Kidney (tissue), 14 donors: ENCODE results near the gene GSTM5. TPM values are rescaled to one million over a fixed set of nuclear protein-coding genes. Genes with fewer than 3 reads are reported as not detected.
A peak's percentile ranks its signal among the peaks of the same experiment; 100 is the strongest.
"Not testable (repeated sequence)": the region's sequence is repeated elsewhere in the genome, so short reads cannot be mapped to it uniquely, and the experiment has no call there.

Experiments
- DNase-seq, 5 donors: peaks; one replicate each; pipeline ENCODE4 v3.0.0-alpha.2; 2013 to 2020
- FAIRE-seq: peaks from 2 replicates; lab custom pipeline; 2012; peaks lifted over from hg19 to GRCh38; lab: Jason Lieb, UNC
- H3K27ac ChIP-seq, 2 donors: one replicate each; pipeline ENCODE4 v1.7.0; 2013; ENCODE audit warnings: low read depth in 2 of 2, low read length in 2 of 2, inconsistent platforms in 1 of 2
- H3K27me3 ChIP-seq: one replicate; pipeline ENCODE4 v1.7.1; 2013; ENCODE audit warnings: low read length, inconsistent platforms; ENCODE audit not compliant: control insufficient read depth, insufficient read depth
- H3K36me3 ChIP-seq, 3 donors: one replicate each; pipeline versions ENCODE4 v1.7.0 to v1.7.1; 2013; ENCODE audit warnings: low read length in 3 of 3, control low read depth in 1 of 3, inconsistent platforms in 1 of 3; ENCODE audit not compliant: insufficient read depth in 3 of 3, control insufficient read depth in 2 of 3
- H3K4me1 ChIP-seq, 3 donors: one replicate each; pipeline versions ENCODE4 v1.7.0 to v1.7.1; 2013; ENCODE audit warnings: low read length in 3 of 3, inconsistent platforms in 1 of 3, low read depth in 1 of 3; ENCODE audit not compliant: control insufficient read depth in 2 of 3, insufficient read depth in 2 of 3
- H3K4me3 ChIP-seq, 3 donors: one replicate each; pipeline versions ENCODE4 v1.7.0 to v1.8.1; 2013; ENCODE audit warnings: low read length in 3 of 3, control low read depth in 1 of 3, inconsistent platforms in 1 of 3
- H3K9ac ChIP-seq, 3 donors: one replicate each; pipeline versions ENCODE4 v1.7.0 to v1.7.1; 2013; ENCODE audit warnings: low read length in 3 of 3, control low read depth in 1 of 3, inconsistent platforms in 1 of 3
- H3K9me3 ChIP-seq, 3 donors: one replicate each; pipeline versions ENCODE4 v1.7.0 to v1.7.1; 2013; ENCODE audit warnings: low read length in 3 of 3, control low read depth in 1 of 3, inconsistent platforms in 1 of 3; ENCODE audit not compliant: control insufficient read depth in 2 of 3, insufficient read depth in 1 of 3
- intact Hi-C: fragments of 100-400 bp; cut with DNase I; formaldehyde crosslinking; loops from one replicate; pipeline ENCODE4 v1.11.1; 2022
- polyA plus RNA-seq: library from polyadenylated mRNA; stranded (reverse); fragments of 350-450 nt; fragmentation: Illumina TruSeq; extraction: RNeasy Lipid Tissue Mini Kit (QIAGEN cat#74804); gene quantifications from one replicate; pipeline ENCODE4 v1.2.3, GENCODE V29; 2014; ENCODE audit warnings: low read depth, low replicate concordance; ENCODE audit not compliant: insufficient read depth
- total RNA-seq: library from RNA; stranded (reverse); fragmentation: NEBNext Ultra II Directional; extraction: Animal tissue kit (Norgen Biotek cat#: 25700); gene quantifications from one replicate; pipeline ENCODE4 v1.2.1, GENCODE V29; 2021
- TF ChIP-seq, protein P1 (sequence below): IDR thresholded peaks from 3 replicates; pipeline ENCODE4 v1.5.1; 2012; ENCODE audit warnings: mild to moderate bottlenecking, moderate library complexity, borderline replicate concordance; ENCODE audit not compliant: insufficient read depth; ENCODE audit errors: extremely low read depth
- donor health status: control.
- donor health status: control.
- donor health status: control.
- donor health status: control.
- donor health status: control.
- donor health status: DM: yes; HTN: yes; CAD: no.
- donor health status: Normal renal cell carcinoma (clear cell type).

The GSTM5 gene
- total and polyA plus RNA-seq, 2 donors from 2014 or later: 4.2 to 9.1 TPM

DNA sequence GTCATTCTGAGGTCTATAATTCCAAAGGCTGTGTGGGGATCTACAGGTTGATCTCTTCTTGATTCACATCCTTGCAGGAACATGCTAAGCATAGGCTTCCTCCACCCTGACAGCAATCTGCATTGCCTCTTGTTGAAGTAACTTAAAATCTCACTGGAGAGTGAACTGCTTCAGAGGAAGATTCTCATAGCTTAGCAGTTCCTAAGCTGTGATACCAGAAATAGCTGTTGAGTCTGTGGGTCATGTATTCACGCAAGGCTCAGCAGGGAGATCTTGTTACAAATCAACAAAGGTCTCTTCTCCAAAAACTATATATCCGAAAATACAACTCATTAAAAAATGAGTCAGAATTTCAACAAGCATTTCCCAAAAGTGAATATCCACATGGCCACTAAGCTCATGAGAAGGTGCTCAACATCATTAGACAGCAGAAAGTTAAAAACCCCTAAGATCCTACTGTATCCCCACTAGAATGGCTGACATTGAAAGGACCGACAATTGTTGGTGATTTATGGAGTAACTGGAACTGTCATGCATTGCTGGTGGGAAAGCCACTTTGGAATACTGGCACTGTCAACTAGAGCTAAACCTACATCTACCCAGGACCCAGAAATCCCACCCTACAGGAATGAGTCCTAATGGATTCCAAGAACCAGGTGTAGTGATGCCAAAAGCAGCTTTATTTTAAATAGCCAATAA lies 35.2 kb upstream of the GSTM5 start:
- intact Hi-C loops, H3K27me3 ChIP-seq, H3K4me1 ChIP-seq, FAIRE-seq, H3K36me3 ChIP-seq, H3K27ac ChIP-seq, DNase-seq, H3K9ac ChIP-seq, H3K4me3 ChIP-seq, H3K9me3 ChIP-seq: not testable (repeated sequence)

DNA sequence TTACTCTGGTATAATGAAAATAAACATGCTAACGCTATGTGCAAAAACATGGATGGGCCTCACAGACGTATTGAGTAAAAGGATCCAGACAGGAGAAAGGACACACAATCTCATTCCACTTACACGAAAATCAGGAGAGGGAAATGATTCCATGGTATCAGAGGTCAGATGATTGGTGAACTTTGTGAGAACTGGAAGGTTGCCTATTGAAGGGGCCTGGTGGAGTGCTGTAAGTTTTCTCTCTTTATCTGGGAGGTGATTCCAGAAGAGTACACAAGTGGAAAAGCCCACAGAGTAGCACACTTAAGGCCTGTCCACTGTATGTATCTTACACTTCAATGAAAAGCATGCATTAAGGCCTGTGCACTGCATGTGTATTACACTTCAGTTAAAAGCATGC lies 34.6 kb upstream of the GSTM5 start:
- no peak overlapping the region for H3K27ac ChIP-seq
- H3K9ac ChIP-seq: no peak overlapping the region
- no peak for FAIRE-seq
- no peaks in the 10 kb centered on the region for H3K36me3 ChIP-seq
- no peaks in the 10 kb centered on the region for H3K27me3 ChIP-seq
- no peak for DNase-seq
- TF ChIP-seq, protein P1, sequence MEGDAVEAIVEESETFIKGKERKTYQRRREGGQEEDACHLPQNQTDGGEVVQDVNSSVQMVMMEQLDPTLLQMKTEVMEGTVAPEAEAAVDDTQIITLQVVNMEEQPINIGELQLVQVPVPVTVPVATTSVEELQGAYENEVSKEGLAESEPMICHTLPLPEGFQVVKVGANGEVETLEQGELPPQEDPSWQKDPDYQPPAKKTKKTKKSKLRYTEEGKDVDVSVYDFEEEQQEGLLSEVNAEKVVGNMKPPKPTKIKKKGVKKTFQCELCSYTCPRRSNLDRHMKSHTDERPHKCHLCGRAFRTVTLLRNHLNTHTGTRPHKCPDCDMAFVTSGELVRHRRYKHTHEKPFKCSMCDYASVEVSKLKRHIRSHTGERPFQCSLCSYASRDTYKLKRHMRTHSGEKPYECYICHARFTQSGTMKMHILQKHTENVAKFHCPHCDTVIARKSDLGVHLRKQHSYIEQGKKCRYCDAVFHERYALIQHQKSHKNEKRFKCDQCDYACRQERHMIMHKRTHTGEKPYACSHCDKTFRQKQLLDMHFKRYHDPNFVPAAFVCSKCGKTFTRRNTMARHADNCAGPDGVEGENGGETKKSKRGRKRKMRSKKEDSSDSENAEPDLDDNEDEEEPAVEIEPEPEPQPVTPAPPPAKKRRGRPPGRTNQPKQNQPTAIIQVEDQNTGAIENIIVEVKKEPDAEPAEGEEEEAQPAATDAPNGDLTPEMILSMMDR: no peak
- intact Hi-C loops: no loop called here
- H3K9me3 ChIP-seq: no peaks in the 10 kb centered on the region
- H3K4me1 ChIP-seq: no peaks in the 10 kb centered on the region
- H3K4me3 ChIP-seq: no peak overlapping the region

DNA sequence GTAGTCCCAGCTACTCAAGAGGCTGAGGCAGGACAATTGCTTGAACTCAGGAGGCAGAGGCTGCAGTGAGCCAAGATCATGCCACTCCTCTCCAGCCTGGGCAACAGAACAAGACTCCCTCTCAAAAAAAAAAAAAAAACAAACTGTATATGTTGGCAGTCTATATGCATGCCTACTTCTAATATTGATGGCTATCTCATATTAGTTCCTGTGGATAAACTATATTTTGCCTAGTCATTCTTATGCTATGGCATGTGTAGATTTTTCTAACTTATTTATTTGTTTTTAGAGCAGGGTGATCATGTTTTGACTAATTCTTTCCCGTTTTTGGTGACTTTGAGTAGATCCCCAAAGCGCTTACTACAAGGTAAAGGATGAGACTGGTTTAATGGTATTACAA lies 33.4 kb upstream of the GSTM5 start:
- H3K9ac ChIP-seq, H3K4me3 ChIP-seq, H3K27ac ChIP-seq, FAIRE-seq, H3K9me3 ChIP-seq, intact Hi-C loops, H3K4me1 ChIP-seq, DNase-seq, H3K36me3 ChIP-seq, H3K27me3 ChIP-seq: not testable (repeated sequence)

DNA sequence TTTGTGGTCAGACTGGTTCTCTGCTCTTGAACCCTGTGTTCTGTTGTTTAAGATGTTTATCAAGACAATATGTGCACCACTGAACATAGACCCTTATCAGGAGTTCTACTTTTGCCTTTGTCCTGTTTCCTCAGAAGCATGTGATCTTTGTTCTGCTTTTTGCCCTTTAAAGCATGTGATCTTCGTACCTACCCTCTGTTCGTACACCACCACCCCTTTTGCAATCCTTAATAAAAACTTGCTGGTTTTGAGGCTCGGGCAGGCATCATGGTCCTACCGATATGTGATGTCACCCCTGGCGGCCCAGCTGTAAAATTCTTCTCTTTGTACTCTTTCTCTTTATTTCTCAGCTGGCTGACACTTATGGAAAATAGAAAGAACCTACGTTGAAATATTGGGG lies 27.3 kb upstream of the GSTM5 start:
- H3K4me1 ChIP-seq, H3K9ac ChIP-seq, DNase-seq, H3K4me3 ChIP-seq, H3K27me3 ChIP-seq, intact Hi-C loops, FAIRE-seq, H3K36me3 ChIP-seq, H3K9me3 ChIP-seq, H3K27ac ChIP-seq: not testable (repeated sequence)

DNA sequence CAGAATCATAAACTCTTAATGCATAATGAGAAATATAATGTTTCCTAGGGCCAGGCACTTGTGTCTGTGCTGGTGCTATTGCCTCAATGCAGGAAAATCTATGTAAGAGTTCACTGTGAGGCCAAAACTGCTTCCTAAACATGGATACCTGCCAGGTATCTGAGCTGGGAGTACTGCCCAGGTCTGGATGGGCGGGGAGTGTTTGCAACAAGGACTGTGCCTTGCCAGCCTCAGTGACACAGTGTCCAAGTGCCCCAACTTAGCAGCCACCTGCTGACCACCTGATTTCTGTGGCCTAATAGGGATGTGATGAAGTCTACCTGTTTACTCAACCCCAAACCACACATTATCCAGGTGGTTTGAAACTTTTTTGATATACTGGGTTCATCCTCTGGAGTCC lies 26.7 kb upstream of the GSTM5 start:
- H3K9ac ChIP-seq, H3K36me3 ChIP-seq, H3K4me1 ChIP-seq, H3K9me3 ChIP-seq, DNase-seq, intact Hi-C loops, FAIRE-seq, H3K4me3 ChIP-seq, H3K27me3 ChIP-seq, H3K27ac ChIP-seq: not testable (repeated sequence)

DNA sequence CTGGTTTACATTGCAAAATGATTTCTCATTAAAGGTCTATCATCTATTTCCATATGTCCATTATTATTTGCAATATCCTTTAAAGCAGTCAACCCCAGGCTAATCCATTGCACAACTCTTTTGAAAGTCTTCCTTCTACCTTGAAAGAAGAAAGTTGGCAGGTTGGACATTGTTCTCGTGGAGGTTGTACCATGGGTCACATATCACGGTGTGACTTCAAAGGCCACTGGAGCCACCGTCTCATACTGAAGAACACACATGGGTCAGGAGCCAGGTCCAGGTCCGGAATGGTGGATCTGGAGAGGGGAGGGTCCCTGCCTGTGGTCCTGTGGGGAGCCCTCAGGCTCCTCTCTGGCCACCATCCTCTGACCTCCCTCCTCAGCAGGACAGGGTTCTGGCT lies 26.2 kb upstream of the GSTM5 start:
- DNase-seq, H3K9me3 ChIP-seq, FAIRE-seq, H3K27ac ChIP-seq, H3K27me3 ChIP-seq, H3K4me3 ChIP-seq, H3K36me3 ChIP-seq, intact Hi-C loops, H3K4me1 ChIP-seq, H3K9ac ChIP-seq: not testable (repeated sequence)

DNA sequence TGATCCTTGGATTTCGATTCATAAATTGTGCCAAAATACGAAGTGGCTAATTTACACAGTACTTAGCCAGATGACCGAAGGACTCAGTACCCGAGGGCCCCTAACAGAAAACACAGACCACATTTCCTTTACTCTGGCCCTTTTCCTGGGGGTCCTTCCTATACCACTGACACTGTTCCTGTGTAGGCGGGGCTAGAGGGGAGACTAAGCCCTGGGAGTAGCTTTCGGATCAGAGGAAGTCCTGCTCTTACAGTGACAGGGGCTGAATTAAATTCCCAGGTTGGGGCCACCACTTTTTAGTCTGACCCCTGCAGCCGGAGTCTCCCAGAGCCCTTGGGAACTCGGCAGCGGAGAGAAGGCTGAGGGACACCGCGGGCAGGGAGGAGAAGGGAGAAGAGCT lies 24.9 kb upstream of the GSTM5 start:
- H3K36me3 ChIP-seq, H3K9me3 ChIP-seq, H3K27ac ChIP-seq, DNase-seq, H3K9ac ChIP-seq, H3K4me1 ChIP-seq, intact Hi-C loops, FAIRE-seq, H3K27me3 ChIP-seq: not testable (repeated sequence)
- peak overlapping the region in 1 of 3 donors; percentile 67 for H3K4me3 ChIP-seq
